Astrocyte (in vitro differentiated cells and primary cell): ENCODE results near the gene TAGLN3. TPM values are rescaled to one million over a fixed set of nuclear protein-coding genes. Genes with fewer than 3 reads are reported as not detected.
"Not testable (repeated sequence)": the region's sequence is repeated elsewhere in the genome, so short reads cannot be mapped to it uniquely, and the experiment has no call there.

ENCODE experiments used
- DNase-seq: peaks from one replicate; pipeline ENCODE4 v3.0.0-alpha.2; 2010; ENCODE audit warnings: low read depth
- FAIRE-seq: peaks from 2 replicates; lab custom pipeline; 2011; peaks lifted over from hg19 to GRCh38; lab: Jason Lieb, UNC
- H2AFZ ChIP-seq: 2 replicates; pipeline ENCODE4 v1.6.0; 2012; ENCODE audit warnings: low read depth, low read length, inconsistent platforms
- H3K27ac ChIP-seq: 2 replicates; pipeline ENCODE4 v1.5.1; 2011; ENCODE audit warnings: low read depth, low read length, inconsistent platforms
- H3K27me3 ChIP-seq: 2 replicates; pipeline ENCODE4 v1.6.0; 2011; ENCODE audit warnings: low read length, inconsistent platforms; ENCODE audit not compliant: insufficient read depth
- H3K36me3 ChIP-seq: 2 replicates; pipeline ENCODE4 v1.5.1; 2011; ENCODE audit warnings: low read length, inconsistent platforms; ENCODE audit not compliant: insufficient read depth
- H3K4me1 ChIP-seq: 2 replicates; pipeline ENCODE4 v1.5.1; 2011; ENCODE audit warnings: low read length, inconsistent platforms; ENCODE audit not compliant: insufficient read depth
- H3K4me2 ChIP-seq: 2 replicates; pipeline ENCODE4 v1.6.0; 2012; ENCODE audit warnings: low read length, inconsistent platforms
- H3K4me3 ChIP-seq: 2 replicates; pipeline ENCODE4 v1.5.1; 2011; ENCODE audit warnings: low read depth, mild to moderate bottlenecking, low read length, inconsistent platforms; ENCODE audit not compliant: insufficient read depth
- H3K79me2 ChIP-seq: 2 replicates; pipeline ENCODE4 v1.6.0; 2012; ENCODE audit warnings: mild to moderate bottlenecking, low read length, inconsistent platforms; ENCODE audit not compliant: insufficient read depth
- H3K9ac ChIP-seq: 2 replicates; pipeline ENCODE4 v1.6.0; 2012; ENCODE audit warnings: mild to moderate bottlenecking, low read length, inconsistent platforms
- H3K9me3 ChIP-seq: 2 replicates; pipeline ENCODE4 v1.5.1; 2012; ENCODE audit warnings: low read depth, mild to moderate bottlenecking, low read length, inconsistent platforms; ENCODE audit not compliant: insufficient read depth
- H4K20me1 ChIP-seq: 2 replicates; pipeline ENCODE4 v1.6.0; 2012; ENCODE audit warnings: low read length, inconsistent platforms; ENCODE audit not compliant: insufficient read depth
- H3K27ac Mint-ChIP-seq: one replicate; pipeline ENCODE4 v1.8.0; 2021; ENCODE audit warnings: mild to moderate bottlenecking, mixed read lengths; ENCODE audit not compliant: unreplicated experiment
- H3K27me3 Mint-ChIP-seq: one replicate; pipeline ENCODE4 v1.8.0; 2021; ENCODE audit warnings: low read depth, mixed read lengths; ENCODE audit not compliant: unreplicated experiment
- H3K36me3 Mint-ChIP-seq: one replicate; pipeline ENCODE4 v1.8.0; 2021; ENCODE audit warnings: low read depth, mixed read lengths; ENCODE audit not compliant: unreplicated experiment
- H3K4me1 Mint-ChIP-seq: one replicate; pipeline ENCODE4 v1.8.0; 2021; ENCODE audit warnings: low read depth, mixed read lengths; ENCODE audit not compliant: unreplicated experiment
- H3K4me3 Mint-ChIP-seq: one replicate; pipeline ENCODE4 v1.8.0; 2021; ENCODE audit warnings: mild to moderate bottlenecking, moderate library complexity, mixed read lengths; ENCODE audit not compliant: unreplicated experiment
- H3K9me3 Mint-ChIP-seq: one replicate; pipeline ENCODE4 v1.8.0; 2021; ENCODE audit warnings: mild to moderate bottlenecking, mixed read lengths; ENCODE audit not compliant: unreplicated experiment
- EZH2 ChIP-seq: IDR thresholded peaks from 2 replicates; pipeline ENCODE4 v1.6.1; 2012; ENCODE audit warnings: mild to moderate bottlenecking, low read length, inconsistent platforms; ENCODE audit not compliant: insufficient read depth
- total RNA-seq: library from RNA; stranded (reverse); gene quantifications from 2 replicates; pipeline ENCODE4 v1.2.1, GENCODE V29; 2021
- TF ChIP-seq, protein P1 (sequence below): IDR thresholded peaks from 2 replicates; pipeline ENCODE4 v1.5.1; 2011; ENCODE audit warnings: low read depth, mild to moderate bottlenecking, inconsistent platforms, low read length, moderate library complexity; ENCODE audit not compliant: insufficient read depth

The TAGLN3 gene
- total RNA-seq, 1 donor from 2014 or later, result 8.7 TPM

DNA sequence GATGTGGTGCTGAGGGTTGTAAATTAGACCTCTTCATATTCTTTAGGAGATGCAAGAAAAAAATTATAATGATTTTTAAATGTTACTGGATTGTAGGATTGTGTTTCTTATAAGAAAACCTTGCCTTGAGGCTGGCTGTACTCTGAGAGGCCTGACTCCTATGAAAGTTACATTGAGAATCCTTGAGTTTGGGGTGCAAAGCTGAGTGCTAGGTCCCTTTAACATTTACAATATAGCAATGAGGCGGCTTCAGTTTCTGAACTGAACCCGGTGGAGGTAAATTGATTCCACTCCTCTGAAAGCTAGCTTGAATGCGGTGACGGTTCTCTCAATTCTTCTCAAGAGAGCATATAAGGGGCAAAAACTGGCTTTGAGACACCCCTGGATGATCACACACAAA is 35.7 kb downstream of the TAGLN3 start, which contains the start of gene TMPRSS7:
TSS of gene TMPRSS7 (plus strand) at position 301 of the 400 bp plus-strand sequence. CDS start 110 bp downstream, outside the sequence.
- Mint-ChIP-seq H3K4me3 (no peak within 1 kb of the TSS), H3K4me1 (peaks cover 8% of the 10 kb centered on the region), H3K9me3 (peaks cover 6% of the 10 kb centered on the region), H3K27me3 (no peaks in the 10 kb centered on the region), H3K36me3 (no peaks in the 10 kb centered on the region), H3K27ac (peak within 1 kb of the TSS; percentile 44)
- DNase-seq, result no peak
- H2AFZ ChIP-seq, result peak within 1 kb of the TSS; percentile 28
- no peaks in the 10 kb centered on the region for H4K20me1 ChIP-seq
- no peak for FAIRE-seq
- TF ChIP-seq, protein P1, sequence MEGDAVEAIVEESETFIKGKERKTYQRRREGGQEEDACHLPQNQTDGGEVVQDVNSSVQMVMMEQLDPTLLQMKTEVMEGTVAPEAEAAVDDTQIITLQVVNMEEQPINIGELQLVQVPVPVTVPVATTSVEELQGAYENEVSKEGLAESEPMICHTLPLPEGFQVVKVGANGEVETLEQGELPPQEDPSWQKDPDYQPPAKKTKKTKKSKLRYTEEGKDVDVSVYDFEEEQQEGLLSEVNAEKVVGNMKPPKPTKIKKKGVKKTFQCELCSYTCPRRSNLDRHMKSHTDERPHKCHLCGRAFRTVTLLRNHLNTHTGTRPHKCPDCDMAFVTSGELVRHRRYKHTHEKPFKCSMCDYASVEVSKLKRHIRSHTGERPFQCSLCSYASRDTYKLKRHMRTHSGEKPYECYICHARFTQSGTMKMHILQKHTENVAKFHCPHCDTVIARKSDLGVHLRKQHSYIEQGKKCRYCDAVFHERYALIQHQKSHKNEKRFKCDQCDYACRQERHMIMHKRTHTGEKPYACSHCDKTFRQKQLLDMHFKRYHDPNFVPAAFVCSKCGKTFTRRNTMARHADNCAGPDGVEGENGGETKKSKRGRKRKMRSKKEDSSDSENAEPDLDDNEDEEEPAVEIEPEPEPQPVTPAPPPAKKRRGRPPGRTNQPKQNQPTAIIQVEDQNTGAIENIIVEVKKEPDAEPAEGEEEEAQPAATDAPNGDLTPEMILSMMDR, result no peak
- TF ChIP-seq EZH2, result no peak
- no peaks in the 10 kb centered on the region for H3K79me2 ChIP-seq
- no peak within 1 kb of the TSS for H3K9ac ChIP-seq
- H3K9me3 ChIP-seq, result no peaks in the 10 kb centered on the region
- H3K4me2 ChIP-seq, result no peak within 1 kb of the TSS
- H3K27me3 ChIP-seq, result no peaks in the 10 kb centered on the region
- no peaks in the 10 kb centered on the region for H3K36me3 ChIP-seq
- no peak within 1 kb of the TSS for H3K4me3 ChIP-seq
- H3K27ac ChIP-seq, result no peak within 1 kb of the TSS
- H3K4me1 ChIP-seq, result no peaks in the 10 kb centered on the region

DNA sequence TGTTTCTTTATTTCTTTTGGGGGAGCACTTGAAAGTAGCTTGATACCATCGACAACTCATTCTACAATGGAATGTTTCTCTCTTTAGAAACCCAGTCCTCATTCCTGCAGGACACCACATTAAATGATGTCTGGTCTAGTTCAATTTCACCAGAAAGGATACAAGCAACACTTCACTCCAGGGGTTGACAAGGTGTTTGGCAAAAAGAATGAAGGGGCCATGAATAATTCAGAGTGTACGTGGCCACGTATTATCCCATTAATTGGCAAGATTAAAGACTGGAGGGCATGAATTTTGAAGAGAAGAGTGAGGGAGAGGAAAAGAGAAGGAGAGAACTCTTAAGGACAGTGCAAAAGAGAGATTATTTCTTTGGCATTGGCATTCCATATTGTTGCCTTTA is 36.5 kb downstream of the TAGLN3 start:
- no peaks in the 10 kb centered on the region for H3K9me3 ChIP-seq
- Mint-ChIP-seq H3K36me3 (no peaks in the 10 kb centered on the region), H3K4me1 (peaks cover 8% of the 10 kb centered on the region), H3K27me3 (no peaks in the 10 kb centered on the region), H3K9me3 (peaks cover 6% of the 10 kb centered on the region), H3K27ac (peak overlapping the region; percentile 44), H3K4me3 (no peak overlapping the region)
- no peak overlapping the region for H3K4me3 ChIP-seq
- no peaks in the 10 kb centered on the region for H3K4me1 ChIP-seq
- TF ChIP-seq, protein P1, result no peak
- no peak for TF ChIP-seq EZH2
- H3K9ac ChIP-seq, result no peak overlapping the region
- FAIRE-seq (no peak), DNase-seq (peak; percentile 21)
- no peak overlapping the region for H3K4me2 ChIP-seq
- no peaks in the 10 kb centered on the region for H3K27me3 ChIP-seq
- no peaks in the 10 kb centered on the region for H4K20me1 ChIP-seq
- H3K79me2 ChIP-seq, result no peaks in the 10 kb centered on the region
- H3K27ac ChIP-seq, result no peak overlapping the region
- H2AFZ ChIP-seq, result peak overlapping the region; percentile 28
- no peaks in the 10 kb centered on the region for H3K36me3 ChIP-seq

GRCh38 chr3:112037194-112037593 is 38.5 kb downstream of the TAGLN3 start:
- not testable (repeated sequence) for H3K27ac ChIP-seq, H3K27me3 ChIP-seq, FAIRE-seq, H3K27me3 Mint-ChIP-seq, H3K36me3 ChIP-seq, H3K36me3 Mint-ChIP-seq, H3K79me2 ChIP-seq, H3K27ac Mint-ChIP-seq, H4K20me1 ChIP-seq, DNase-seq, H3K9ac ChIP-seq, H3K9me3 ChIP-seq, H3K4me1 Mint-ChIP-seq, H3K4me2 ChIP-seq, H3K9me3 Mint-ChIP-seq, H2AFZ ChIP-seq, H3K4me3 ChIP-seq, H3K4me1 ChIP-seq, H3K4me3 Mint-ChIP-seq
